Panc1 (cell line): ENCODE results near the gene GALNT16. TPM values are rescaled to one million over a fixed set of nuclear protein-coding genes. Genes with fewer than 3 reads are reported as not detected.

Experiments used
- ATAC-seq: fragments of 200-7000 bp; cut with Tn5 transposase; 2 replicates; pipeline ENCODE4 v1.9.1; 2020; ENCODE audit warnings: mild to moderate bottlenecking, moderate library complexity
- BruUV-seq: library from RNA; stranded (reverse); fragments of 400-500 nt; replicated peaks from 2 replicates; lab custom pipeline; 2021; lab: Mats Ljungman, UMichigan
- CTCF ChIA-PET: fragments of 300-600 bp; sonication (Branson Sonifier 250); formaldehyde crosslinking; loops from one replicate; lab custom pipeline; 2022; ENCODE audit warnings: antibody characterized with exemption; lab: Charles Lee
- POLR2A ChIA-PET: fragments of 300-600 bp; sonication (Branson Sonifier 250); formaldehyde crosslinking; loops from one replicate; lab custom pipeline; 2022; ENCODE audit warnings: antibody characterized with exemption; lab: Charles Lee
- DNase-seq: peaks from one replicate; pipeline ENCODE4 v3.0.0-alpha.2; 2010; ENCODE audit warnings: low read depth, low spot score
- H3K27ac ChIP-seq: 2 replicates; pipeline ENCODE4 v1.5.1; 2011; ENCODE audit warnings: mild to moderate bottlenecking, low read length, inconsistent platforms
- H3K27me3 ChIP-seq: fragments of 200-500 bp; sonication (Bioruptor generic); 2 replicates; pipeline ENCODE4 v1.6.0; 2014; ENCODE audit warnings: low read length, inconsistent platforms; ENCODE audit not compliant: control insufficient read depth, insufficient read depth
- H3K36me3 ChIP-seq: fragments of 200-500 bp; sonication (Bioruptor generic); 2 replicates; pipeline ENCODE4 v1.5.1; 2014; ENCODE audit warnings: inconsistent platforms, mild to moderate bottlenecking, low read length, moderate library complexity; ENCODE audit not compliant: control insufficient read depth, insufficient read depth
- H3K4me1 ChIP-seq: 2 replicates; pipeline ENCODE4 v1.5.1; 2011; ENCODE audit warnings: inconsistent platforms, mild to moderate bottlenecking, low read length, moderate library complexity; ENCODE audit not compliant: control insufficient read depth, insufficient read depth
- H3K4me3 ChIP-seq, 2 experiments: 2 replicates each; pipeline ENCODE4 v1.5.1; 2011 to 2012; ENCODE audit warnings: low read depth in 2 of 2, low read length in 2 of 2, mild to moderate bottlenecking in 2 of 2, inconsistent platforms in 1 of 2, moderate library complexity in 1 of 2
- H3K9me3 ChIP-seq: fragments of 200-500 bp; sonication (Bioruptor generic); 2 replicates; pipeline ENCODE4 v1.5.1; 2014; ENCODE audit warnings: low read depth, mild to moderate bottlenecking, inconsistent platforms, low read length, moderate library complexity; ENCODE audit not compliant: control insufficient read depth, insufficient read depth
- POLR2AphosphoS5 ChIP-seq: IDR thresholded peaks from 2 replicates; pipeline ENCODE4 v1.6.1; 2012; ENCODE audit warnings: mild to moderate bottlenecking, low read depth, low read length, moderate library complexity
- SIN3A ChIP-seq: IDR thresholded peaks from 2 replicates; pipeline ENCODE4 v1.6.1; 2012; ENCODE audit warnings: low read depth, mild to moderate bottlenecking, low read length, moderate library complexity, borderline replicate concordance; ENCODE audit not compliant: insufficient read depth
- TCF7L2 ChIP-seq: IDR thresholded peaks from 2 replicates; pipeline ENCODE4 v1.6.1; 2011; ENCODE audit warnings: mild to moderate bottlenecking, low read depth, low read length, inconsistent platforms
- in situ Hi-C: cut with HindIII; loops from 2 replicates; pipeline ENCODE4 v1.10.0; 2016; ENCODE audit warnings: low sequenced_read_pairs, low pct_unique_long_range_greater_than_20kb
- intact Hi-C: fragments of 100-400 bp; cut with micrococcal nuclease; formaldehyde crosslinking; loops from one replicate; pipeline ENCODE4 v1.10.0; 2022; ENCODE audit not compliant: unreplicated experiment
- total RNA-seq: library from RNA; stranded (reverse); gene quantifications from one replicate; pipeline ENCODE4 v1.2.1, GENCODE V29; 2021; ENCODE audit not compliant: unreplicated experiment
- TF ChIP-seq, protein P1 (sequence below): fragments of 450-650 bp; IDR thresholded peaks from 2 replicates; pipeline ENCODE4 v1.5.1; 2017; ENCODE audit warnings: mild to moderate bottlenecking
- TF ChIP-seq, protein P2 (sequence below), 2 experiments: IDR thresholded peaks; 2 replicates each; pipeline ENCODE4 v1.6.1; 2011 to 2012; ENCODE audit warnings: low read depth in 2 of 2, control low read depth in 1 of 2, low read length in 1 of 2, mild to moderate bottlenecking in 1 of 2, moderate library complexity in 1 of 2; ENCODE audit not compliant: insufficient read depth in 1 of 2

Gene GALNT16
- total RNA-seq, 1 experiment from 2014 or later = 0.72 TPM

DNA sequence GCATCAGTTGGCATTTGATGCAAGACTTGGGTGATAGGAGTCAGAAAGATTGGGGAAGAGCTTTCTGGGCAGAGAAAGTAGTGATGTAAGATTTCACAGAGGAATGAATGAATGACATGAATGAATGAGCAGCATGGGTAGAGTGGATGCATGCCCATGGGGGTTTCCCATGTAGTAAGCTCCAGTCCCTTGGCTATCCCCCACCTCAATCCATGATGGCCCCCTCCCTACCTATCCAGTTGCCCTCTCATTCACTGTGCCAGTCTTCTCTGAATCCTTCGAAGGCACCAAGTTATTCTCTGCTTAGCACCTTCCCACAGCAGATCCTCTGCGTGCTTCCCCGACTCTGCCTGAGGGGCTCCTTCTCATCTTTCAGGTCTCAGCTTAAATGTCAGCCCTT, 106.1 kb downstream of the GALNT16 start:
- DNase-seq (no peak), ATAC-seq (no peak)
- Histone ChIP-seq H3K4me3 (no peak overlapping the region), H3K27me3 (no peaks in the 10 kb centered on the region), H3K4me1 (no peaks in the 10 kb centered on the region), H3K36me3 (no peaks in the 10 kb centered on the region), H3K9me3 (no peaks in the 10 kb centered on the region), H3K27ac (no peak overlapping the region)
- intact Hi-C loops = no loop called here
- no peak for TF ChIP-seq TCF7L2
- TF ChIP-seq, protein P1, sequence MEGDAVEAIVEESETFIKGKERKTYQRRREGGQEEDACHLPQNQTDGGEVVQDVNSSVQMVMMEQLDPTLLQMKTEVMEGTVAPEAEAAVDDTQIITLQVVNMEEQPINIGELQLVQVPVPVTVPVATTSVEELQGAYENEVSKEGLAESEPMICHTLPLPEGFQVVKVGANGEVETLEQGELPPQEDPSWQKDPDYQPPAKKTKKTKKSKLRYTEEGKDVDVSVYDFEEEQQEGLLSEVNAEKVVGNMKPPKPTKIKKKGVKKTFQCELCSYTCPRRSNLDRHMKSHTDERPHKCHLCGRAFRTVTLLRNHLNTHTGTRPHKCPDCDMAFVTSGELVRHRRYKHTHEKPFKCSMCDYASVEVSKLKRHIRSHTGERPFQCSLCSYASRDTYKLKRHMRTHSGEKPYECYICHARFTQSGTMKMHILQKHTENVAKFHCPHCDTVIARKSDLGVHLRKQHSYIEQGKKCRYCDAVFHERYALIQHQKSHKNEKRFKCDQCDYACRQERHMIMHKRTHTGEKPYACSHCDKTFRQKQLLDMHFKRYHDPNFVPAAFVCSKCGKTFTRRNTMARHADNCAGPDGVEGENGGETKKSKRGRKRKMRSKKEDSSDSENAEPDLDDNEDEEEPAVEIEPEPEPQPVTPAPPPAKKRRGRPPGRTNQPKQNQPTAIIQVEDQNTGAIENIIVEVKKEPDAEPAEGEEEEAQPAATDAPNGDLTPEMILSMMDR = no peak
- no peak for TF ChIP-seq POLR2AphosphoS5
- TF ChIP-seq, protein P2, sequence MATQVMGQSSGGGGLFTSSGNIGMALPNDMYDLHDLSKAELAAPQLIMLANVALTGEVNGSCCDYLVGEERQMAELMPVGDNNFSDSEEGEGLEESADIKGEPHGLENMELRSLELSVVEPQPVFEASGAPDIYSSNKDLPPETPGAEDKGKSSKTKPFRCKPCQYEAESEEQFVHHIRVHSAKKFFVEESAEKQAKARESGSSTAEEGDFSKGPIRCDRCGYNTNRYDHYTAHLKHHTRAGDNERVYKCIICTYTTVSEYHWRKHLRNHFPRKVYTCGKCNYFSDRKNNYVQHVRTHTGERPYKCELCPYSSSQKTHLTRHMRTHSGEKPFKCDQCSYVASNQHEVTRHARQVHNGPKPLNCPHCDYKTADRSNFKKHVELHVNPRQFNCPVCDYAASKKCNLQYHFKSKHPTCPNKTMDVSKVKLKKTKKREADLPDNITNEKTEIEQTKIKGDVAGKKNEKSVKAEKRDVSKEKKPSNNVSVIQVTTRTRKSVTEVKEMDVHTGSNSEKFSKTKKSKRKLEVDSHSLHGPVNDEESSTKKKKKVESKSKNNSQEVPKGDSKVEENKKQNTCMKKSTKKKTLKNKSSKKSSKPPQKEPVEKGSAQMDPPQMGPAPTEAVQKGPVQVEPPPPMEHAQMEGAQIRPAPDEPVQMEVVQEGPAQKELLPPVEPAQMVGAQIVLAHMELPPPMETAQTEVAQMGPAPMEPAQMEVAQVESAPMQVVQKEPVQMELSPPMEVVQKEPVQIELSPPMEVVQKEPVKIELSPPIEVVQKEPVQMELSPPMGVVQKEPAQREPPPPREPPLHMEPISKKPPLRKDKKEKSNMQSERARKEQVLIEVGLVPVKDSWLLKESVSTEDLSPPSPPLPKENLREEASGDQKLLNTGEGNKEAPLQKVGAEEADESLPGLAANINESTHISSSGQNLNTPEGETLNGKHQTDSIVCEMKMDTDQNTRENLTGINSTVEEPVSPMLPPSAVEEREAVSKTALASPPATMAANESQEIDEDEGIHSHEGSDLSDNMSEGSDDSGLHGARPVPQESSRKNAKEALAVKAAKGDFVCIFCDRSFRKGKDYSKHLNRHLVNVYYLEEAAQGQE (IDR thresholded peaks at IDR 0.05; ENCODE audit: insufficient read depth in 1 of 2, low read depth in 2 of 2, low read length in 1 of 2) = no peak
- no peak for TF ChIP-seq SIN3A
- in situ Hi-C loops = no loop called here
- POLR2A ChIA-PET = no interaction called here
- no TSS peak for BruUV-seq
- CTCF ChIA-PET = interaction anchor here (0.7 kb wide), 1 partner anchor 8 kb away, joined by 3 read pairs; no protein-coding TSS in a partner anchor

DNA sequence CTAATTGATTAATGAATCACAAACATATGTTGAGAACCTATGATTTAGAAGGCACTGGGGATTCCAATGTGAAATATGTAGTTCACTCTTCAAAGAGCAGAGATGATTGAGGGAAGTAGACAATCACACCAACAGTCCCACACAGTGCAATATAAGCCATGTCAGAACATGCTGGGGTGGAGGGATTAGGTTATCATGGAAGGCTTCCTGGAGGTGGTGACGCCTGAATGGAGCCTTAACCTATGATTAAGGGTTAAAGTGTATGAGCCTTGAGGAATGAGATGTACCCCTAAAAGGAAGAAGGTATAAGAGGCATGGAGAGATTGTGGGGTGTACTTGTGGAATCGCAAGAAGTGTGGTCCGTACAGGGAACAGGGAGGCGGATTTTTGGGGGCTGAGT, 106.8 kb downstream of the GALNT16 start:
- in situ Hi-C loops (no loop called here), intact Hi-C loops (no loop called here)
- POLR2A ChIA-PET = no interaction called here
- ATAC-seq = no peak
- Histone ChIP-seq H3K4me1 (no peaks in the 10 kb centered on the region), H3K9me3 (no peaks in the 10 kb centered on the region), H3K36me3 (no peaks in the 10 kb centered on the region), H3K27me3 (no peaks in the 10 kb centered on the region), H3K27ac (no peak overlapping the region), H3K4me3 (no peak overlapping the region)
- CTCF ChIA-PET = interaction anchor here (0.7 to 1.2 kb wide), 2 partner anchors 9 to 94 kb away, joined by 3 to 4 read pairs; no protein-coding TSS in a partner anchor
- DNase-seq = no peak
- TF ChIP-seq POLR2AphosphoS5 = no peak
- BruUV-seq = no TSS peak

DNA sequence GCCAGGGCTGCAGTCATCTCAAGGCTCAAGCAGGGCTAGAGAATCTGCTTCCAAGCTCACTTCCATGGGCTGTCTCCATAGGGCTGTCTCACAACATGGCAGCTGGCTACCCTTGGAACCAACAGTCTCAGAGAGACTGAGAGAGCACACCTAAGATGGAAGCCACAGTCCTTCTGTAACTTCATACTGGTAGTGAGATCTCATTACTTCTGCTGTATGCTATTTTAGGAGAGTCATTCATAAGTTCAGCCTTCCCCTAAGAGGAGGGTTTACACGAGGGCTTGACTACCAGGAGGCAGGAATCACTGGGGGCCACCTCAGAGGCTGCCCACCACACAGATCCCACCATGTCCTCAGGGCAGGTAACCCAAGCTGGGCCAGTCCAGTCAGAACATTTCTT, 108.4 kb downstream of the GALNT16 start:
- H3K36me3 ChIP-seq = no peaks in the 10 kb centered on the region
- in situ Hi-C loops = no loop called here
- H3K4me1 ChIP-seq = no peaks in the 10 kb centered on the region
- no peak overlapping the region for H3K4me3 ChIP-seq
- ATAC-seq = no peak
- TF ChIP-seq, protein P2 (IDR thresholded peaks at IDR 0.05; ENCODE audit: insufficient read depth in 1 of 2, low read depth in 2 of 2, low read length in 1 of 2) = no peak
- TF ChIP-seq SIN3A = no peak
- no peak for TF ChIP-seq POLR2AphosphoS5
- no peak for TF ChIP-seq TCF7L2
- TF ChIP-seq, protein P1 = no peak
- no TSS peak for BruUV-seq
- POLR2A ChIA-PET = no interaction called here
- no peaks in the 10 kb centered on the region for H3K9me3 ChIP-seq
- no peaks in the 10 kb centered on the region for H3K27me3 ChIP-seq
- DNase-seq = no peak
- no peak overlapping the region for H3K27ac ChIP-seq
- CTCF ChIA-PET = no interaction called here
- intact Hi-C loops = no loop called here
